Brain microvascular endothelial cell (primary cell): ENCODE results near the gene KLRK1.

Source experiments
- DNase-seq: peaks from one replicate; pipeline ENCODE4 v3.0.0-alpha.2; 2020
- H3K27ac ChIP-seq: fragments of 250-450 bp; sonication (Bioruptor Pico); 2 replicates; pipeline ENCODE4 v1.5.1; 2020; ENCODE audit warnings: mild to moderate bottlenecking, moderate library complexity
- H3K27me3 ChIP-seq: fragments of 250-450 bp; sonication (Bioruptor Pico); replicated peaks from 2 replicates; pipeline ENCODE4 v1.5.1; 2020; ENCODE audit warnings: mild to moderate bottlenecking
- H3K36me3 ChIP-seq: fragments of 250-450 bp; sonication (Bioruptor Pico); replicated peaks from 2 replicates; pipeline ENCODE4 v1.5.1; 2020; ENCODE audit warnings: mild to moderate bottlenecking
- H3K4me3 ChIP-seq: 2 replicates; pipeline ENCODE4 v1.5.1; 2011; ENCODE audit warnings: low read depth, mild to moderate bottlenecking, control low read depth, low read length, moderate library complexity
- in situ Hi-C: cut with HindIII; loops from 2 replicates; pipeline ENCODE4 v1.10.0; 2017; ENCODE audit warnings: low sequenced_read_pairs, low pct_ligation_motif_present
- TF ChIP-seq, protein P1 (sequence below): IDR thresholded peaks from 2 replicates; pipeline ENCODE4 v1.5.1; 2011; ENCODE audit warnings: low read depth, mild to moderate bottlenecking, moderate library complexity, low read length, control low read depth, inconsistent platforms; ENCODE audit errors: missing control alignments

The KLRK1 gene

DNA sequence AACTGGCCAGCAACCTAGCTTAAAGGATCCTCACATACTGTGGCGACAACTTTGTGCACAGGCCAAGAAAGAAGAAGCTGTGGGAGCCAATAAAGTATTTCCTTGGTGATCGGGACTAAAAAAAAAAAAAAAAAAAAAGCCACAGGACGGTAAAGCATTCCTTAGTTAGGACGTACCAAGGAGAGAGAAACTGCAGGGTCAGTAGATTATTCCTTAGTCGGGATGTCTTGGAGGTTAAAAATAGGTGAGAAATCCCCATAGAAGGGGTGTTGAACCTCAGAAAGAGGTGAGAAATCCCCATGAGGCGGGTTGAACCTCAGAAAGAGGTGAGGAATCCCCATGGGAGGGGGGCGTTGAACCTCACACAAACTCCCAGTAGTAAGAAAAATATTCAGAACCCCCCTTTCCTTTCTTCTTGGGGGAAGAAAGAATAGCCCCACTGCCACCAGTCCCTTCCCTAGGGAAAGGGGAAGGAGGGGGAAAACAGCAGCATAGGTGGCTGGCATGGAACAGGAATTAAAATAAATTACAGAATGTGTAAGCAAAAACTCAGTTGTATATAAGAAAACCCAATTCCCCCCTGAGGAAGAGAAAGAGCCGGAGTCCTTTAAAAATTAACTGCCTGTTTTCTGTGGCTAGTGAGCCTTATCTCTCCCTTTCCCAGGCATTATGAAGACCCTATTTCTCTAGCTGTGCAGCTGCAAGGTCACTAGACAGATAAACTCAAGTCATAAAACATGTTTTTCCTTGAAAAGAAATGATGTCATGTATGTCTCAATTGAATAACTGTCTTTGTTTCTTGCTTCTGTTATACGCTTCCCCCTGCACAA lies 26.8 kb downstream of the KLRK1 start:
- Histone ChIP-seq H3K27me3 (no peaks in the 10 kb centered on the region), H3K36me3 (no peaks in the 10 kb centered on the region), H3K27ac (peak overlapping the region; percentile 91), H3K4me3 (no peak overlapping the region)
- no peak for DNase-seq
- in situ Hi-C loops: no loop called here
- TF ChIP-seq, protein P1, sequence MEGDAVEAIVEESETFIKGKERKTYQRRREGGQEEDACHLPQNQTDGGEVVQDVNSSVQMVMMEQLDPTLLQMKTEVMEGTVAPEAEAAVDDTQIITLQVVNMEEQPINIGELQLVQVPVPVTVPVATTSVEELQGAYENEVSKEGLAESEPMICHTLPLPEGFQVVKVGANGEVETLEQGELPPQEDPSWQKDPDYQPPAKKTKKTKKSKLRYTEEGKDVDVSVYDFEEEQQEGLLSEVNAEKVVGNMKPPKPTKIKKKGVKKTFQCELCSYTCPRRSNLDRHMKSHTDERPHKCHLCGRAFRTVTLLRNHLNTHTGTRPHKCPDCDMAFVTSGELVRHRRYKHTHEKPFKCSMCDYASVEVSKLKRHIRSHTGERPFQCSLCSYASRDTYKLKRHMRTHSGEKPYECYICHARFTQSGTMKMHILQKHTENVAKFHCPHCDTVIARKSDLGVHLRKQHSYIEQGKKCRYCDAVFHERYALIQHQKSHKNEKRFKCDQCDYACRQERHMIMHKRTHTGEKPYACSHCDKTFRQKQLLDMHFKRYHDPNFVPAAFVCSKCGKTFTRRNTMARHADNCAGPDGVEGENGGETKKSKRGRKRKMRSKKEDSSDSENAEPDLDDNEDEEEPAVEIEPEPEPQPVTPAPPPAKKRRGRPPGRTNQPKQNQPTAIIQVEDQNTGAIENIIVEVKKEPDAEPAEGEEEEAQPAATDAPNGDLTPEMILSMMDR: no peak

DNA sequence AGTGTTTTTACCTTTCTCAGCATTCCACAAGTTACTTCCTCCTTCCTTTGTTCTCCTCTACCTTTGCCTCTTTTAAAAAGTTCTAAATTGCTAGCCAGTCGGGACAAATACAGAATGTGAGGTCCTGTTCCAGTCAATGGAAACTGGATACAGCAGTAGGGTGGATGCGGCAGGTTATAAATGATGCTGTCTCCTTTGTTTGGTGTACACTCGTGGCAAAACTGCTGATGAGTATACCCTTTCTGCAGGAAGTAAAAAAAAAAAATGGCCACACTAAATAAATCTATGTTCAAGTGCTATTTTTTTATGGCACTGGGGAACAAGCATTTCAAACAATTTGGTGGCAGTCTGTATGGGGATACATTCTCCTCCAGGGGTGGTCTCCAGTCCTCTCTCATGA lies 27.5 kb downstream of the KLRK1 start:
- in situ Hi-C loops: no loop called here
- no peak overlapping the region for H3K4me3 ChIP-seq
- no peak for DNase-seq

GRCh38 chr12:10361622-10362021 lies 28.2 kb downstream of the KLRK1 start:
- in situ Hi-C loops: no loop called here
- Histone ChIP-seq H3K4me3 (no peak overlapping the region), H3K36me3 (no peaks in the 10 kb centered on the region), H3K27ac (peak overlapping the region; percentile 83), H3K27me3 (no peaks in the 10 kb centered on the region)
- TF ChIP-seq, protein P1: no peak
- DNase-seq: peak; percentile 76

More for the DNA sequence above, 27.5 kb downstream of the KLRK1 start:
- Histone ChIP-seq H3K36me3 (no peaks in the 10 kb centered on the region), H3K27ac (peak overlapping the region; percentile 83), H3K27me3 (no peaks in the 10 kb centered on the region)
- TF ChIP-seq, protein P1: no peak

DNA sequence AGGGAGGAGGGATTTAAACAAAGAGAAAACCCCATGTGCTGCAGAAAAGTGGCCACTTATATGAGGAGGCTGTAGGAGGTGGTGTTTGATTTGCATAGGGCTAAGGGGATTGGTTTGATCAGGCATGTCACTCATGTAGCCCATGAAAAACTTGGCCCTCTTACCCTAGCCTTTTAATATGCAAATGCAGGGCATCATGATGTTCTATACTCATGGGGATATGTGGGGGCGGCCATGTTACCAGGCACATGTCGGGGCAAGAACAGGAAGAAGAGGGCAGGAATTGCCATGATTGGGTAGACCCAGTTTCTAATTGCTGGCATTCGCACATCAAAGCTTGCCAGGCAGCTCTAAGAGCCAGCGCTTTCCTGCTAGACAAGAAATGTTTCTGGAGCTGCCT lies 28.8 kb downstream of the KLRK1 start:
- H3K27ac ChIP-seq: peak overlapping the region; percentile 83
- H3K27me3 ChIP-seq: no peaks in the 10 kb centered on the region
- in situ Hi-C loops: no loop called here
- DNase-seq: no peak
- H3K4me3 ChIP-seq: no peak overlapping the region
- TF ChIP-seq, protein P1: no peak
- no peaks in the 10 kb centered on the region for H3K36me3 ChIP-seq

DNA sequence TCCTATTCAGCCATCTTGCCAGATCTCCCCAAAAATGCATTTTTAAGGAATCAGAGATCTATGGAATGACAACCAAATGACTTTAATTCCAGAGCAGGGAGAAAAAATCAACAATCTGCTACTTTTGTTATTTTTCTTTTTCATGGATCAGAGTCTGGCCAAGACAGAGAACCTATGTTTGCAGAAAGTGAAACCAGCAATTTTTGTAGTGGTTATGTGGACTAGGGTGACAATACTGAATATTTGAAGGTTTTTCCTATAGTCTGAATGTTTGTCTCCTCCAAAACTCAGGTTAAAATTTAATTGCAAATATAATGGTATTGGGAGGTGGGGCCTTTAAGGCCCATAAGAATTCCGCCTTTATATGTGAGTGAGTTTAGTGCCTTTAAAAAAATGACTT lies 30.9 kb downstream of the KLRK1 start:
- TF ChIP-seq, protein P1: no peak
- Histone ChIP-seq H3K4me3 (no peak overlapping the region), H3K27ac (no peak overlapping the region), H3K36me3 (no peaks in the 10 kb centered on the region), H3K27me3 (no peaks in the 10 kb centered on the region)
- DNase-seq: no peak
- in situ Hi-C loops: no loop called here
